Parathyroid adenoma (tissue), 2 donors: ENCODE results near the gene HLA-F.

Experiments used
- H2AFZ ChIP-seq: fragments of 300-600 bp; sonication (generic); one replicate; pipeline ENCODE4 v1.7.0; 2017; ENCODE audit warnings: antibody characterized with exemption, mild to moderate bottlenecking
- H3K27ac ChIP-seq: fragments of 300-600 bp; sonication (generic); one replicate; pipeline ENCODE4 v1.7.0; 2017
- H3K27me3 ChIP-seq: fragments of 300-600 bp; sonication (generic); one replicate; pipeline ENCODE4 v1.7.0; 2017; ENCODE audit warnings: low read length; ENCODE audit not compliant: control insufficient read depth, insufficient read depth
- H3K36me3 ChIP-seq: fragments of 300-600 bp; sonication (generic); one replicate; pipeline ENCODE4 v1.7.0; 2017; ENCODE audit warnings: low read length; ENCODE audit not compliant: control insufficient read depth, insufficient read depth
- H3K4me1 ChIP-seq: fragments of 300-600 bp; sonication (generic); one replicate; pipeline ENCODE4 v1.7.0; 2017; ENCODE audit warnings: control low read depth
- H3K4me2 ChIP-seq: fragments of 300-600 bp; sonication (generic); one replicate; pipeline ENCODE4 v1.7.0; 2017; ENCODE audit warnings: low read length
- H3K4me3 ChIP-seq: fragments of 300-600 bp; sonication (generic); one replicate; pipeline ENCODE4 v1.7.0; 2017; ENCODE audit warnings: low read depth, low read length
- H3K79me2 ChIP-seq: fragments of 300-600 bp; sonication (generic); one replicate; pipeline ENCODE4 v1.7.0; 2017; ENCODE audit warnings: control low read depth
- H3K9ac ChIP-seq: fragments of 300-600 bp; sonication (generic); one replicate; pipeline ENCODE4 v1.7.0; 2017; ENCODE audit warnings: mild to moderate bottlenecking
- H3K9me3 ChIP-seq: fragments of 300-600 bp; sonication (generic); one replicate; pipeline ENCODE4 v1.7.0; 2017; ENCODE audit warnings: low read length; ENCODE audit not compliant: control insufficient read depth
- CTCF ChIP-seq: fragments of 300-600 bp; sonication (generic); IDR thresholded peaks from one replicate; pipeline ENCODE4 v1.7.0; 2017; ENCODE audit warnings: antibody characterized with exemption, mild to moderate bottlenecking
- donor health status: primary hyperparathyroidism.

HLA-F gene

GRCh38 chr6:29739882-29740261 lies 16.6 kb downstream of the HLA-F start:
- Histone ChIP-seq H3K27me3 (no peaks in the 10 kb centered on the region), H3K9me3 (no peaks in the 10 kb centered on the region), H3K9ac (no peak overlapping the region), H3K4me1 (no peaks in the 10 kb centered on the region), H3K79me2 (no peaks in the 10 kb centered on the region), H3K4me2 (no peak overlapping the region), H2AFZ (no peak overlapping the region), H3K36me3 (no peaks in the 10 kb centered on the region), H3K27ac (no peak overlapping the region), H3K4me3 (no peak overlapping the region)
- no peak for TF ChIP-seq CTCF

- Histone ChIP-seq H3K27ac (no peak overlapping the region), H3K4me3 (no peak overlapping the region), H3K79me2 (no peaks in the 10 kb centered on the region), H3K4me2 (no peak overlapping the region), H3K36me3 (no peaks in the 10 kb centered on the region), H3K9me3 (no peaks in the 10 kb centered on the region), H3K9ac (no peak overlapping the region), H3K27me3 (no peaks in the 10 kb centered on the region), H3K4me1 (no peaks in the 10 kb centered on the region), H2AFZ (no peak overlapping the region)
- no peak for TF ChIP-seq CTCF
These were observed 18.4 kb downstream of the HLA-F start for GRCh38 chr6:29741592-29741991.

GRCh38 chr6:29742127-29742526 lies 18.9 kb downstream of the HLA-F start:
- Histone ChIP-seq H3K9me3 (no peaks in the 10 kb centered on the region), H3K4me1 (no peaks in the 10 kb centered on the region), H3K4me2 (no peak overlapping the region), H3K9ac (no peak overlapping the region), H2AFZ (no peak overlapping the region), H3K36me3 (no peaks in the 10 kb centered on the region), H3K27me3 (no peaks in the 10 kb centered on the region), H3K79me2 (no peaks in the 10 kb centered on the region), H3K27ac (no peak overlapping the region), H3K4me3 (no peak overlapping the region)
- TF ChIP-seq CTCF = no peak

- no peaks in the 10 kb centered on the region for H3K79me2 ChIP-seq
These were observed 19.8 kb downstream of the HLA-F start for GRCh38 chr6:29743025-29743424.

More at GRCh38 chr6:29743025-29743424, 19.8 kb downstream of the HLA-F start:
- Histone ChIP-seq H3K27ac (no peak overlapping the region), H3K4me3 (no peak overlapping the region), H3K36me3 (no peaks in the 10 kb centered on the region), H3K27me3 (no peaks in the 10 kb centered on the region), H3K4me2 (no peak overlapping the region), H3K9me3 (no peaks in the 10 kb centered on the region), H2AFZ (no peak overlapping the region), H3K4me1 (peaks cover 4% of the 10 kb centered on the region), H3K9ac (no peak overlapping the region)
- TF ChIP-seq CTCF = no peak
